Sigmoid colon (tissue), 7 donors: Measurements from ENCODE around the gene KIAA0040. TPM values are rescaled to one million over a fixed set of nuclear protein-coding genes. Genes with fewer than 3 reads are reported as not detected.

Experiments used
- DNase-seq: peaks from one replicate; pipeline ENCODE4 v3.0.0-alpha.2; 2019
- H3K27ac ChIP-seq, 4 donors: fragments of 200-600 bp; sonication (generic); one replicate each; pipeline ENCODE4 v1.5.1; 2016 to 2019; ENCODE audit warnings: mild to moderate bottlenecking in 1 of 4
- H3K27me3 ChIP-seq, 3 donors: fragments of 200-600 bp; sonication (generic); one replicate each; pipeline ENCODE4 v1.5.1; 2019; ENCODE audit warnings: mild to moderate bottlenecking in 1 of 3
- H3K36me3 ChIP-seq, 4 donors: fragments of 200-600 bp; sonication (generic); one replicate each; pipeline ENCODE4 v1.5.1; 2016 to 2019
- H3K4me1 ChIP-seq, 4 donors: fragments of 200-600 bp; sonication (generic); one replicate each; pipeline ENCODE4 v1.5.1; 2017 to 2019
- H3K4me3 ChIP-seq, 4 donors: fragments of 200-600 bp; sonication (generic); one replicate each; pipeline ENCODE4 v1.5.1; 2017 to 2019; ENCODE audit warnings: mild to moderate bottlenecking in 2 of 4, moderate library complexity in 1 of 4
- H3K9me3 ChIP-seq, 4 donors: fragments of 200-600 bp in 3 of 4; sonication (generic) in 3 of 4; one replicate each; pipeline versions ENCODE4 v1.5.1 to v1.6.1; 2013 to 2019
- EP300 ChIP-seq, 4 donors: sonication (generic); formaldehyde crosslinking; IDR thresholded peaks; one replicate each; pipeline ENCODE4 v1.6.1; 2017; ENCODE audit warnings: antibody characterized with exemption in 4 of 4
- POLR2A ChIP-seq, 2 donors: fragments of 450-650 bp; IDR thresholded peaks; one replicate each; pipeline ENCODE4 v1.6.1; 2016; ENCODE audit warnings: antibody characterized with exemption in 2 of 2, mild to moderate bottlenecking in 2 of 2, moderate library complexity in 2 of 2
- POLR2AphosphoS5 ChIP-seq, 4 donors: sonication (generic); formaldehyde crosslinking; IDR thresholded peaks; one replicate each; pipeline ENCODE4 v1.6.1; 2017; ENCODE audit warnings: antibody characterized with exemption in 4 of 4
- WGBS, 2 donors: extraction: QIAGEN DNeasy Blood & Tissue Kit; methylation state at CpG; one replicate each; pipeline ENCODE4 v1.1.7; 2013; 5-methylcytosine and 5-hydroxymethylcytosine counted together
- intact Hi-C: fragments of 100-400 bp; cut with DNase I; formaldehyde crosslinking; loops from one replicate; pipeline ENCODE4 v1.15.1; 2023
- polyA plus RNA-seq, 3 donors: library from polyadenylated mRNA; stranded (reverse); fragments of 200-250 nt; gene quantifications; one replicate each; pipeline ENCODE4 v1.2.3, GENCODE V29; 2013
- total RNA-seq, 4 donors: library from RNA; depleted of rRNA; stranded (reverse); fragments of >200 nt; gene quantifications; one replicate each; pipeline ENCODE4 v1.1.0, GENCODE V29; 2016
- TF ChIP-seq, protein P1 (sequence below), 4 experiments: fragments of 450-650 bp in 3 of 4; fragments of 200-600 bp in 1 of 4; IDR thresholded peaks; one replicate each; pipeline ENCODE4 v1.5.1; 2016 to 2019; ENCODE audit warnings: antibody characterized with exemption in 4 of 4, mild to moderate bottlenecking in 3 of 4, moderate library complexity in 2 of 4
- donor health status: healthy with polysubstance abuse.
- donor health status: Bipolar disorder and iron deficiency.
- donor health status: healthy.

The KIAA0040 gene
- total and polyA plus RNA-seq, 7 donors: 6.6 to 28.2 (median 18.8) TPM

- Histone ChIP-seq H3K4me1 (no peaks in the 10 kb centered on the region), H3K27ac (no peak overlapping the region), H3K4me3 (no peak overlapping the region), H3K36me3 (no peaks in the 10 kb centered on the region), H3K27me3 (no peaks in the 10 kb centered on the region), H3K9me3 (no peaks in the 10 kb centered on the region)
- WGBS, 2 donors: 76 to 91% methylated on average over 10 of the region's 10 CpGs
- intact Hi-C loops: no loop called here
- TF ChIP-seq, protein P1, sequence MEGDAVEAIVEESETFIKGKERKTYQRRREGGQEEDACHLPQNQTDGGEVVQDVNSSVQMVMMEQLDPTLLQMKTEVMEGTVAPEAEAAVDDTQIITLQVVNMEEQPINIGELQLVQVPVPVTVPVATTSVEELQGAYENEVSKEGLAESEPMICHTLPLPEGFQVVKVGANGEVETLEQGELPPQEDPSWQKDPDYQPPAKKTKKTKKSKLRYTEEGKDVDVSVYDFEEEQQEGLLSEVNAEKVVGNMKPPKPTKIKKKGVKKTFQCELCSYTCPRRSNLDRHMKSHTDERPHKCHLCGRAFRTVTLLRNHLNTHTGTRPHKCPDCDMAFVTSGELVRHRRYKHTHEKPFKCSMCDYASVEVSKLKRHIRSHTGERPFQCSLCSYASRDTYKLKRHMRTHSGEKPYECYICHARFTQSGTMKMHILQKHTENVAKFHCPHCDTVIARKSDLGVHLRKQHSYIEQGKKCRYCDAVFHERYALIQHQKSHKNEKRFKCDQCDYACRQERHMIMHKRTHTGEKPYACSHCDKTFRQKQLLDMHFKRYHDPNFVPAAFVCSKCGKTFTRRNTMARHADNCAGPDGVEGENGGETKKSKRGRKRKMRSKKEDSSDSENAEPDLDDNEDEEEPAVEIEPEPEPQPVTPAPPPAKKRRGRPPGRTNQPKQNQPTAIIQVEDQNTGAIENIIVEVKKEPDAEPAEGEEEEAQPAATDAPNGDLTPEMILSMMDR (IDR thresholded peaks at IDR 0.05): no peak
- TF ChIP-seq EP300 (IDR thresholded peaks at IDR 0.05): no peak
- no peak for TF ChIP-seq POLR2AphosphoS5 (IDR thresholded peaks at IDR 0.05)
- TF ChIP-seq POLR2A (IDR thresholded peaks at IDR 0.05): no peak
- DNase-seq: no peak
These were observed 29.8 kb upstream of the KIAA0040 start for GRCh38 chr1:175222296-175222938.

DNA sequence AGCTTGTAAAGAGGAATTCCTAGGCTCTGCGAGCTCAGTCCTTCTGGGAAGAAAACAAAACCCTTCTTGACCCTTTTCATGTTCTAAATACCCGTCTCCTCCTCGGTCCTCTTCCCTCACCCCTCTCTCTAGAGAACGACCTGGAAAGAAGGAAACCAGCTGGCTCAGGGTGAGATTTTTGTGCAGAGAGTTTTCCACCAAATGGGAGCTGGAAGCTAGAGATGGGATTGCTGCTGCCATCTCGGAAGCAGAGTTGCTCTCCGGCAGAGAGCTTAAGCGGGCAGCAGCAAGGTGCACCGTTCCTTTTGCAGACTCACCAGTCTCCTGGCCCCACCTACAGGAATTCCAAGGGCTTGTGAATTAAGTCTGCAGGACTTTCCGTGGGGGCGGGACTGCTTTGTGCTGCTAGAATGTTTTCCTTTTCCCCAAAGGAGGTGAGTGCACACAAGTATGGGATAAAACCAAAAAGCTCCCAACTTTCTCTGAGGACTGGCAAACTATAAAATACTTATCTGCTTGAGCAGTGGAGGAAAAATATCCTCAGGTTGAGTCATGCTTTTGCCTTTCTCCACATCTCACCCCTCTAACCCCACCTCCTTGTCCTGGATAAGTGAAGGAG lies 29.1 kb upstream of the KIAA0040 start:
- no peak overlapping the region for H3K27ac ChIP-seq
- intact Hi-C loops: no loop called here
- H3K4me3 ChIP-seq: no peak overlapping the region
- H3K9me3 ChIP-seq: no peaks in the 10 kb centered on the region
- no peaks in the 10 kb centered on the region for H3K27me3 ChIP-seq
- H3K36me3 ChIP-seq: no peaks in the 10 kb centered on the region
- H3K4me1 ChIP-seq: no peaks in the 10 kb centered on the region
- DNase-seq: no peak
- TF ChIP-seq EP300 (IDR thresholded peaks at IDR 0.05) (no peak), POLR2A (IDR thresholded peaks at IDR 0.05) (no peak), POLR2AphosphoS5 (IDR thresholded peaks at IDR 0.05) (no peak)
- TF ChIP-seq, protein P1 (IDR thresholded peaks at IDR 0.05): no peak
- 46 to 68% methylated on average over 10 of the region's 10 CpGs for WGBS, 2 donors

DNA sequence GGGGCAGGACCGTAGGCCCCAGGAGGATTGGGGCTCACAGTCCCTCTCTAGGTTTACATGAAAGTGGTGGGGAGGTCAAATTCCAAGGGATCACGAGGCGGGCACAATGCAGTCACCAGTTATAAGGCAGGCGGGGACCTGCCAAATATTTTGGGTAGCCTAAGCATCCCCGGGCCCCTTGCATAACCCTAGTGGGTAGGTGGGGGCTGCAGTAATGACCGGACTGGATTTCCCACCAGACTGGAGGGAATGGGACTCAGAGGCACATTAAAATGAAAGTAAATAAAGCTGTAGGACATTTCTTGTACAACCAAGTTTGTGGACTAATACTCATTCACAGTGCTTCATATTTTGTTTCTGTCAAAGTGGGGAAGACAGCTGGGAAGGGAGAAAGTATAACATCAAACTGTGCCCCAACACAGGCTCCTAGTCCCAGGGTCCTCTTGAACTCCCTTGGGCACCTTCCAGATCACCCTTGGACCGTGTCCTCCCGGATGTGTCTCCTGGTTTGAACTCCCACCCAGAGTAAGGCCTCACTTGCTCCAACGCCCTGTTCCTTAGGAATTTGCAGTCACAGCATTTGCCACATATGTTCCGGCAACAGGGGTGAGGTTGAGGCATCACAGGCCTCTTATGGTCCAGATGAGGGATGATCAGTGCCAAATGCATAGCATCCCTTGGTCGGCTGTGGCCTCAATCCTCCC lies 28.4 kb upstream of the KIAA0040 start:
- TF ChIP-seq POLR2AphosphoS5 (IDR thresholded peaks at IDR 0.05): no peak
- no peak for TF ChIP-seq EP300 (IDR thresholded peaks at IDR 0.05)
- TF ChIP-seq POLR2A (IDR thresholded peaks at IDR 0.05): no peak
- TF ChIP-seq, protein P1 (IDR thresholded peaks at IDR 0.05): no peak
- intact Hi-C loops: no loop called here
- Histone ChIP-seq H3K27me3 (no peaks in the 10 kb centered on the region), H3K4me1 (no peaks in the 10 kb centered on the region), H3K27ac (no peak overlapping the region), H3K36me3 (no peaks in the 10 kb centered on the region), H3K9me3 (no peaks in the 10 kb centered on the region), H3K4me3 (no peak overlapping the region)
- WGBS, 2 donors: 56 to 71% methylated on average over 11 of the region's 11 CpGs
- DNase-seq: no peak

DNA sequence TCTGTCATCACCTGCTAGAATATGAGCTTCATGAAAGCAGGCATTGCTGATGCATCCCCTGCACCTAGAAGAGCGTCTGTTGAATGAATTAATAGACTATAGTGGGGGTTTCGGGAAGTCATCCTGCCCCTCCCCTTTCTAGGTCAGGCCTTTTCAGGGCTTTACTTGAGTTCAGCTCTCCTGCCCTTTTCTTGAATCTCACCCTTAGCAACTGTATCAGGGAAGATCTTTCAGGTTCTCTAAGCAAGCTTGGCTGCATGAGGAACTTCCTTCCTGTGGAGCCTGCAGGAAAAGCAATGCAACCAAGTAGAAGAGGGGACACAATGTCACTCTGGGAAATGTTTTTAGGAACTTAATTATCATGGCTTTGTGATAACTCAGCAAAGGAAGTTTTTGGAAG lies 27.2 kb upstream of the KIAA0040 start:
- H3K27me3 ChIP-seq: no peaks in the 10 kb centered on the region
- DNase-seq: no peak
- WGBS, 2 donors: 83 to 93% methylated on average over 2 of the region's 2 CpGs
- H3K4me1 ChIP-seq: no peaks in the 10 kb centered on the region
- H3K4me3 ChIP-seq: no peak overlapping the region
- H3K9me3 ChIP-seq: no peaks in the 10 kb centered on the region
- H3K36me3 ChIP-seq: no peaks in the 10 kb centered on the region
- H3K27ac ChIP-seq: no peak overlapping the region
- intact Hi-C loops: no loop called here
- TF ChIP-seq, protein P1 (IDR thresholded peaks at IDR 0.05): no peak
- TF ChIP-seq EP300 (IDR thresholded peaks at IDR 0.05) (no peak), POLR2AphosphoS5 (IDR thresholded peaks at IDR 0.05) (no peak), POLR2A (IDR thresholded peaks at IDR 0.05) (no peak)
